T-helper 17 cell (primary cell): ENCODE results near the gene SUPT20H. TPM values are rescaled to one million over a fixed set of nuclear protein-coding genes. Genes with fewer than 3 reads are reported as not detected.
A peak's percentile ranks its signal among the peaks of the same experiment; 100 is the strongest.
"Not testable (repeated sequence)": the region's sequence is repeated elsewhere in the genome, so short reads cannot be mapped to it uniquely, and the experiment has no call there.

Experiments used
- ATAC-seq: fragments of 150-1000 bp; cut with Tn5 transposase; 2 replicates; pipeline ENCODE4 v1.10.0; 2021; ENCODE audit warnings: mild to moderate bottlenecking, moderate library complexity
- DNase-seq, 3 donors: peaks; one replicate each; pipeline versions ENCODE4 v3.0.0 to v3.0.0-alpha.2; 2020 to 2021
- H3K9me3 ChIP-seq: one replicate; pipeline ENCODE4 v1.7.0; 2013; ENCODE audit warnings: low read length, mild to moderate bottlenecking; ENCODE audit not compliant: control insufficient read depth, poor library complexity, severe bottlenecking
- H3K27ac Mint-ChIP-seq: one replicate; pipeline ENCODE4 v1.8.0; 2022; ENCODE audit warnings: mild to moderate bottlenecking, moderate library complexity, mixed read lengths
- H3K27me3 Mint-ChIP-seq: one replicate; pipeline ENCODE4 v1.8.0; 2022; ENCODE audit warnings: mixed read lengths
- H3K36me3 Mint-ChIP-seq: one replicate; pipeline ENCODE4 v1.8.0; 2022; ENCODE audit warnings: low read depth, mixed read lengths
- H3K4me1 Mint-ChIP-seq: one replicate; pipeline ENCODE4 v1.8.0; 2022; ENCODE audit warnings: mild to moderate bottlenecking, mixed read lengths
- H3K4me3 Mint-ChIP-seq: one replicate; pipeline ENCODE4 v1.8.0; 2022; ENCODE audit warnings: mild to moderate bottlenecking, moderate library complexity, mixed read lengths
- total RNA-seq, 4 donors: library from RNA in 2 of 4; stranded (reverse) in 2 of 4; gene quantifications; one replicate each; pipeline ENCODE4 v1.2.3 and lab custom pipeline; 2022 to 2026

The SUPT20H gene
- total RNA-seq, 2 donors from 2014 or later: 56.4 to 64.3 TPM

- no peak for DNase-seq
- peaks cover 23% of the 10 kb centered on the region for H3K4me1 Mint-ChIP-seq
- H3K27me3 Mint-ChIP-seq: no peaks in the 10 kb centered on the region
- H3K9me3 ChIP-seq: no peaks in the 10 kb centered on the region
- peak; percentile 29 for ATAC-seq
- H3K4me3 Mint-ChIP-seq: peak overlapping the region; percentile 93
- H3K27ac Mint-ChIP-seq: peak overlapping the region; percentile 97
- no peaks in the 10 kb centered on the region for H3K36me3 Mint-ChIP-seq
Observed at GRCh38 chr13:37059848-37060192, 332 bp upstream of the SUPT20H start.

- ATAC-seq, H3K36me3 Mint-ChIP-seq, H3K9me3 ChIP-seq, H3K4me3 Mint-ChIP-seq, H3K27ac Mint-ChIP-seq, DNase-seq, H3K27me3 Mint-ChIP-seq: not testable (repeated sequence)
- H3K4me1 Mint-ChIP-seq: peaks cover 45% of the 10 kb centered on the region
Observed at GRCh38 chr13:37056228-37056627, 3.3 kb downstream of the SUPT20H start.

GRCh38 chr13:37053111-37053510 is 6.4 kb downstream of the SUPT20H start:
- not testable (repeated sequence) for H3K4me3 Mint-ChIP-seq, ATAC-seq, H3K9me3 ChIP-seq, H3K27me3 Mint-ChIP-seq, H3K36me3 Mint-ChIP-seq, DNase-seq
- Mint-ChIP-seq H3K4me1 (peaks cover 28% of the 10 kb centered on the region), H3K27ac (peak overlapping the region; percentile 16)

GRCh38 chr13:37049810-37050209 is 9.7 kb downstream of the SUPT20H start:
- peaks cover 25% of the 10 kb centered on the region for H3K4me1 Mint-ChIP-seq
- no peak overlapping the region for H3K27ac Mint-ChIP-seq
- peaks cover 3% of the 10 kb centered on the region for H3K36me3 Mint-ChIP-seq
- ATAC-seq (no peak), DNase-seq (no peak)
- no peaks in the 10 kb centered on the region for H3K27me3 Mint-ChIP-seq
- no peak overlapping the region for H3K4me3 Mint-ChIP-seq
- H3K9me3 ChIP-seq: no peaks in the 10 kb centered on the region

GRCh38 chr13:37047846-37048245 is 11.6 kb downstream of the SUPT20H start:
- Mint-ChIP-seq H3K4me1 (peaks cover 17% of the 10 kb centered on the region), H3K4me3 (no peak overlapping the region), H3K27ac (no peak overlapping the region), H3K36me3 (peaks cover 4% of the 10 kb centered on the region), H3K27me3 (no peaks in the 10 kb centered on the region)
- DNase-seq: no peak
- no peak for ATAC-seq
- H3K9me3 ChIP-seq: no peaks in the 10 kb centered on the region

GRCh38 chr13:37047032-37047431 is 12.5 kb downstream of the SUPT20H start:
- peaks cover 20% of the 10 kb centered on the region for H3K4me1 Mint-ChIP-seq
- no peak for ATAC-seq
- no peaks in the 10 kb centered on the region for H3K9me3 ChIP-seq
- no peak for DNase-seq
- no peak overlapping the region for H3K4me3 Mint-ChIP-seq
- no peaks in the 10 kb centered on the region for H3K27me3 Mint-ChIP-seq
- H3K27ac Mint-ChIP-seq: no peak overlapping the region
- peaks cover 11% of the 10 kb centered on the region for H3K36me3 Mint-ChIP-seq

- H3K27ac Mint-ChIP-seq: no peak overlapping the region
- no peak for DNase-seq
Observed at GRCh38 chr13:37046062-37046461, 13.4 kb downstream of the SUPT20H start.

GRCh38 chr13:37040789-37041188 is 18.7 kb downstream of the SUPT20H start:
- peaks cover 15% of the 10 kb centered on the region for H3K4me1 Mint-ChIP-seq
- no peak overlapping the region for H3K4me3 Mint-ChIP-seq
- ATAC-seq: no peak
- peaks cover 16% of the 10 kb centered on the region for H3K36me3 Mint-ChIP-seq
- peak overlapping the region; percentile 84 for H3K27ac Mint-ChIP-seq
- DNase-seq: no peak
- no peaks in the 10 kb centered on the region for H3K9me3 ChIP-seq
- no peaks in the 10 kb centered on the region for H3K27me3 Mint-ChIP-seq

More at GRCh38 chr13:37046062-37046461, 13.4 kb downstream of the SUPT20H start:
- peaks cover 17% of the 10 kb centered on the region for H3K4me1 Mint-ChIP-seq
- no peak overlapping the region for H3K4me3 Mint-ChIP-seq
- peaks cover 16% of the 10 kb centered on the region for H3K36me3 Mint-ChIP-seq
- ATAC-seq: no peak
- no peaks in the 10 kb centered on the region for H3K9me3 ChIP-seq
- no peaks in the 10 kb centered on the region for H3K27me3 Mint-ChIP-seq

- no peaks in the 10 kb centered on the region for H3K9me3 ChIP-seq
- Mint-ChIP-seq H3K36me3 (peaks cover 16% of the 10 kb centered on the region), H3K27me3 (no peaks in the 10 kb centered on the region), H3K4me1 (peaks cover 15% of the 10 kb centered on the region), H3K27ac (no peak overlapping the region), H3K4me3 (no peak overlapping the region)
- DNase-seq: no peak
- no peak for ATAC-seq
Observed at GRCh38 chr13:37039896-37040295, 19.6 kb downstream of the SUPT20H start.

- H3K36me3 Mint-ChIP-seq: peaks cover 7% of the 10 kb centered on the region
- no peak overlapping the region for H3K4me3 Mint-ChIP-seq
- H3K4me1 Mint-ChIP-seq: peaks cover 6% of the 10 kb centered on the region
- ATAC-seq (no peak), DNase-seq (no peak)
- H3K27ac Mint-ChIP-seq: no peak overlapping the region
- H3K27me3 Mint-ChIP-seq: no peaks in the 10 kb centered on the region
- no peaks in the 10 kb centered on the region for H3K9me3 ChIP-seq
Observed at GRCh38 chr13:37037241-37037640, 22.2 kb downstream of the SUPT20H start.

GRCh38 chr13:37029617-37030016 is 29.9 kb downstream of the SUPT20H start:
- DNase-seq (no peak), ATAC-seq (no peak)
- H3K36me3 Mint-ChIP-seq: peaks cover 5% of the 10 kb centered on the region
- H3K4me3 Mint-ChIP-seq: no peak overlapping the region
- H3K9me3 ChIP-seq: no peaks in the 10 kb centered on the region
- peaks cover 4% of the 10 kb centered on the region for H3K4me1 Mint-ChIP-seq
- no peak overlapping the region for H3K27ac Mint-ChIP-seq
- no peaks in the 10 kb centered on the region for H3K27me3 Mint-ChIP-seq

- no peaks in the 10 kb centered on the region for H3K27me3 Mint-ChIP-seq
- no peak overlapping the region for H3K27ac Mint-ChIP-seq
- DNase-seq: no peak
- H3K4me3 Mint-ChIP-seq: no peak overlapping the region
- ATAC-seq: no peak
- H3K36me3 Mint-ChIP-seq: peaks cover 12% of the 10 kb centered on the region
- peaks cover 6% of the 10 kb centered on the region for H3K4me1 Mint-ChIP-seq
- no peaks in the 10 kb centered on the region for H3K9me3 ChIP-seq
Observed at GRCh38 chr13:37027639-37028038, 31.8 kb downstream of the SUPT20H start.

GRCh38 chr13:37026771-37027170 is 32.7 kb downstream of the SUPT20H start:
- H3K4me1 Mint-ChIP-seq: peaks cover 3% of the 10 kb centered on the region
- no peaks in the 10 kb centered on the region for H3K27me3 Mint-ChIP-seq
- peaks cover 10% of the 10 kb centered on the region for H3K36me3 Mint-ChIP-seq
- DNase-seq: no peak
- no peak overlapping the region for H3K27ac Mint-ChIP-seq
- H3K4me3 Mint-ChIP-seq: no peak overlapping the region
- ATAC-seq: no peak
- no peaks in the 10 kb centered on the region for H3K9me3 ChIP-seq

- Mint-ChIP-seq H3K27ac (peak overlapping the region; percentile 59), H3K36me3 (peaks cover 10% of the 10 kb centered on the region), H3K4me3 (no peak overlapping the region), H3K27me3 (no peaks in the 10 kb centered on the region), H3K4me1 (peaks cover 2% of the 10 kb centered on the region)
- ATAC-seq: no peak
- DNase-seq: no peak
- no peaks in the 10 kb centered on the region for H3K9me3 ChIP-seq
Observed at GRCh38 chr13:37023871-37024270, 35.6 kb downstream of the SUPT20H start.
